K562 (cell line): Measurements from ENCODE around the gene EXT2. TPM values are rescaled to one million over a fixed set of nuclear protein-coding genes. Genes with fewer than 3 reads are reported as not detected.

Source experiments
- NELFE ChIP-seq: IDR thresholded peaks from 2 replicates; pipeline ENCODE4 v1.6.1; 2011; ENCODE audit warnings: mild to moderate bottlenecking; ENCODE audit not compliant: insufficient read depth, insufficient read length
- SNIP1 ChIP-seq: fragments of 450-650 bp; IDR thresholded peaks from 2 replicates; pipeline ENCODE4 v1.7.1; 2017; ENCODE audit warnings: low read depth, mild to moderate bottlenecking
- ZC3H8 ChIP-seq: fragments of 450-650 bp; IDR thresholded peaks from 2 replicates; pipeline ENCODE4 v1.6.1; 2017
- ZNF507 ChIP-seq: conservative IDR thresholded peaks from 2 replicates; pipeline ENCODE4 v1.6.1; 2017; ENCODE audit warnings: missing genetic modification characterization, missing compliant biosample characterization
- ZNF707 ChIP-seq: fragments of 250-450 bp; sonication (Bioruptor Pico); conservative IDR thresholded peaks from 2 replicates; pipeline ENCODE4 v1.8.0; 2022; ENCODE audit warnings: inconsistent platforms, mild to moderate bottlenecking, moderate library complexity
- ZNF717 ChIP-seq: fragments of 250-450 bp; sonication (Bioruptor Pico); IDR thresholded peaks from 2 replicates; pipeline ENCODE4 v1.5.0; 2021
- polyA plus RNA-seq, 8 experiments: library from polyadenylated mRNA; depleted of rRNA in 4 of 8; stranded (reverse) in 5 of 8; unstranded in 3 of 8; fragments of >200 nt; fragmentation: Nextera tagmentation in 2 of 8; fragmentation: Illumina TruSeq in 1 of 8; extraction: Ambion mirVana in 2 of 8; extraction: Trizol in 1 of 8; gene quantifications; 2 replicates each; pipeline versions ENCODE4 v1.2.1 to v1.2.3, GENCODE V29; 2011 to 2014; ENCODE audit warnings: inconsistent platforms in 1 of 8, missing spikeins in 1 of 8
- total RNA-seq, 7 experiments: library from RNA; depleted of rRNA in 6 of 7; stranded (reverse); fragments of >200 nt in 6 of 7; fragmentation: Illumina TruSeq in 2 of 7; extraction: Trizol in 2 of 7; gene quantifications; 2 replicates each; pipeline versions ENCODE4 v1.2.1 to v1.2.3, GENCODE V29; 2011 to 2021; ENCODE audit warnings: low replicate concordance in 1 of 7
- TF ChIP-seq, protein P1 (sequence below): fragments of 450-650 bp; IDR thresholded peaks from 2 replicates; pipeline ENCODE4 v1.6.1; 2016; ENCODE audit warnings: mild to moderate bottlenecking, moderate library complexity

The EXT2 gene
- total and polyA plus RNA-seq, 9 of the 15 experiments (the other 6 are each of a cell fraction or from before 2014, with no cell fraction given) = 7.5 to 52.1 (median 38.1) TPM

DNA sequence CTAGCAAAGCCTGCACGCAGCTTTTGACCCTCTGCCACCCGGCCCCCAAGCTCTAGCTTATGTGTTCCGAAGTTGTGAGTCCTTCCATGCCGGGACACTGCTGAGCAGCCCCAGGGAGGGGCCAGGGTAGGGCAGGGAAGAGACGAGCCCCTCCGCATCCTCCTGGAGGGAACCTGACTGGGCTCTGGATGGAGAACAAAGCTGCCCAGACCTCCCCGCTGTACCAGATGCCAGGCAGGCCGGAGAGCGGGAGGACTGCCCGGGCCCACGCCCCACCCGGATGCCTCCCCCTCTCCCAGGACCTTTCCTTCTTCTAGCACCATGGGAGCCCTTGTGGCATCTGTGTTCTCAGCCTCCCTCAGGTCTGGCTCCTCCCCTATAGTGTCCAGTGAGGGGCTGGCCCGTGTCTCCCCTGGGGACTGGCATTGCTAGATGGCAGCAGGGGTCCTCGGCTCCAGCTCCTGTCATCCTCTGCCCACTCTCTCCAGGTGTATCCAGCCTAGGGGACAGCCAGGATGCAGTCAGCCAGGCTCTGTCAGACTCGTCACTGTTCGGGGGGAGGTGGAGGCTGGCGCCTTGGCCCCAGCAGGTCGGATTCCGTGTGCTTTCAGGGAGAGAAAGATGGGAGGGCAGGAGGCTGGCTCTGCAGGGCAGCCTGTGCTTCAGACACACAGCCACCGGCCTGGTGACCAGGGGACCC is 168.4 kb downstream of the EXT2 start (continued):
- TF ChIP-seq, protein P1, sequence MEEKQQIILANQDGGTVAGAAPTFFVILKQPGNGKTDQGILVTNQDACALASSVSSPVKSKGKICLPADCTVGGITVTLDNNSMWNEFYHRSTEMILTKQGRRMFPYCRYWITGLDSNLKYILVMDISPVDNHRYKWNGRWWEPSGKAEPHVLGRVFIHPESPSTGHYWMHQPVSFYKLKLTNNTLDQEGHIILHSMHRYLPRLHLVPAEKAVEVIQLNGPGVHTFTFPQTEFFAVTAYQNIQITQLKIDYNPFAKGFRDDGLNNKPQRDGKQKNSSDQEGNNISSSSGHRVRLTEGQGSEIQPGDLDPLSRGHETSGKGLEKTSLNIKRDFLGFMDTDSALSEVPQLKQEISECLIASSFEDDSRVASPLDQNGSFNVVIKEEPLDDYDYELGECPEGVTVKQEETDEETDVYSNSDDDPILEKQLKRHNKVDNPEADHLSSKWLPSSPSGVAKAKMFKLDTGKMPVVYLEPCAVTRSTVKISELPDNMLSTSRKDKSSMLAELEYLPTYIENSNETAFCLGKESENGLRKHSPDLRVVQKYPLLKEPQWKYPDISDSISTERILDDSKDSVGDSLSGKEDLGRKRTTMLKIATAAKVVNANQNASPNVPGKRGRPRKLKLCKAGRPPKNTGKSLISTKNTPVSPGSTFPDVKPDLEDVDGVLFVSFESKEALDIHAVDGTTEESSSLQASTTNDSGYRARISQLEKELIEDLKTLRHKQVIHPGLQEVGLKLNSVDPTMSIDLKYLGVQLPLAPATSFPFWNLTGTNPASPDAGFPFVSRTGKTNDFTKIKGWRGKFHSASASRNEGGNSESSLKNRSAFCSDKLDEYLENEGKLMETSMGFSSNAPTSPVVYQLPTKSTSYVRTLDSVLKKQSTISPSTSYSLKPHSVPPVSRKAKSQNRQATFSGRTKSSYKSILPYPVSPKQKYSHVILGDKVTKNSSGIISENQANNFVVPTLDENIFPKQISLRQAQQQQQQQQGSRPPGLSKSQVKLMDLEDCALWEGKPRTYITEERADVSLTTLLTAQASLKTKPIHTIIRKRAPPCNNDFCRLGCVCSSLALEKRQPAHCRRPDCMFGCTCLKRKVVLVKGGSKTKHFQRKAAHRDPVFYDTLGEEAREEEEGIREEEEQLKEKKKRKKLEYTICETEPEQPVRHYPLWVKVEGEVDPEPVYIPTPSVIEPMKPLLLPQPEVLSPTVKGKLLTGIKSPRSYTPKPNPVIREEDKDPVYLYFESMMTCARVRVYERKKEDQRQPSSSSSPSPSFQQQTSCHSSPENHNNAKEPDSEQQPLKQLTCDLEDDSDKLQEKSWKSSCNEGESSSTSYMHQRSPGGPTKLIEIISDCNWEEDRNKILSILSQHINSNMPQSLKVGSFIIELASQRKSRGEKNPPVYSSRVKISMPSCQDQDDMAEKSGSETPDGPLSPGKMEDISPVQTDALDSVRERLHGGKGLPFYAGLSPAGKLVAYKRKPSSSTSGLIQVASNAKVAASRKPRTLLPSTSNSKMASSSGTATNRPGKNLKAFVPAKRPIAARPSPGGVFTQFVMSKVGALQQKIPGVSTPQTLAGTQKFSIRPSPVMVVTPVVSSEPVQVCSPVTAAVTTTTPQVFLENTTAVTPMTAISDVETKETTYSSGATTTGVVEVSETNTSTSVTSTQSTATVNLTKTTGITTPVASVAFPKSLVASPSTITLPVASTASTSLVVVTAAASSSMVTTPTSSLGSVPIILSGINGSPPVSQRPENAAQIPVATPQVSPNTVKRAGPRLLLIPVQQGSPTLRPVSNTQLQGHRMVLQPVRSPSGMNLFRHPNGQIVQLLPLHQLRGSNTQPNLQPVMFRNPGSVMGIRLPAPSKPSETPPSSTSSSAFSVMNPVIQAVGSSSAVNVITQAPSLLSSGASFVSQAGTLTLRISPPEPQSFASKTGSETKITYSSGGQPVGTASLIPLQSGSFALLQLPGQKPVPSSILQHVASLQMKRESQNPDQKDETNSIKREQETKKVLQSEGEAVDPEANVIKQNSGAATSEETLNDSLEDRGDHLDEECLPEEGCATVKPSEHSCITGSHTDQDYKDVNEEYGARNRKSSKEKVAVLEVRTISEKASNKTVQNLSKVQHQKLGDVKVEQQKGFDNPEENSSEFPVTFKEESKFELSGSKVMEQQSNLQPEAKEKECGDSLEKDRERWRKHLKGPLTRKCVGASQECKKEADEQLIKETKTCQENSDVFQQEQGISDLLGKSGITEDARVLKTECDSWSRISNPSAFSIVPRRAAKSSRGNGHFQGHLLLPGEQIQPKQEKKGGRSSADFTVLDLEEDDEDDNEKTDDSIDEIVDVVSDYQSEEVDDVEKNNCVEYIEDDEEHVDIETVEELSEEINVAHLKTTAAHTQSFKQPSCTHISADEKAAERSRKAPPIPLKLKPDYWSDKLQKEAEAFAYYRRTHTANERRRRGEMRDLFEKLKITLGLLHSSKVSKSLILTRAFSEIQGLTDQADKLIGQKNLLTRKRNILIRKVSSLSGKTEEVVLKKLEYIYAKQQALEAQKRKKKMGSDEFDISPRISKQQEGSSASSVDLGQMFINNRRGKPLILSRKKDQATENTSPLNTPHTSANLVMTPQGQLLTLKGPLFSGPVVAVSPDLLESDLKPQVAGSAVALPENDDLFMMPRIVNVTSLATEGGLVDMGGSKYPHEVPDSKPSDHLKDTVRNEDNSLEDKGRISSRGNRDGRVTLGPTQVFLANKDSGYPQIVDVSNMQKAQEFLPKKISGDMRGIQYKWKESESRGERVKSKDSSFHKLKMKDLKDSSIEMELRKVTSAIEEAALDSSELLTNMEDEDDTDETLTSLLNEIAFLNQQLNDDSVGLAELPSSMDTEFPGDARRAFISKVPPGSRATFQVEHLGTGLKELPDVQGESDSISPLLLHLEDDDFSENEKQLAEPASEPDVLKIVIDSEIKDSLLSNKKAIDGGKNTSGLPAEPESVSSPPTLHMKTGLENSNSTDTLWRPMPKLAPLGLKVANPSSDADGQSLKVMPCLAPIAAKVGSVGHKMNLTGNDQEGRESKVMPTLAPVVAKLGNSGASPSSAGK = no peak
- TF ChIP-seq SNIP1 (no peak), NELFE (no peak), ZNF507 (tag) (no peak), ZNF717 (CRISPR knock-in tag) (no peak), ZC3H8 (no peak), ZNF707 (CRISPR knock-in tag) (no peak)
